H9 (cell line): ENCODE measurements around the gene PGS1. TPM values are rescaled to one million over a fixed set of nuclear protein-coding genes. Genes with fewer than 3 reads are reported as not detected.
A peak's percentile ranks its signal among the peaks of the same experiment; 100 is the strongest.

Experiments
- DNase-seq: peaks from one replicate; pipeline ENCODE4 v3.0.0-alpha.2; 2017
- H2AFZ ChIP-seq: one replicate; pipeline ENCODE4 v1.6.1; 2013; ENCODE audit warnings: mild to moderate bottlenecking, low read length, control low read depth, moderate library complexity
- H2AK5ac ChIP-seq: 2 replicates; pipeline ENCODE4 v1.6.1; 2013; ENCODE audit warnings: low read length, control low read depth, mixed read lengths; ENCODE audit not compliant: insufficient read length
- H2BK120ac ChIP-seq: one replicate; pipeline ENCODE4 v1.6.1; 2013; ENCODE audit warnings: low read depth, mild to moderate bottlenecking, low read length, control low read depth, inconsistent platforms; ENCODE audit not compliant: poor library complexity, severe bottlenecking
- H2BK12ac ChIP-seq: 2 replicates; pipeline ENCODE4 v1.6.1; 2013; ENCODE audit warnings: low read length, control low read depth, mixed read lengths, low read depth; ENCODE audit not compliant: insufficient read length
- H2BK15ac ChIP-seq: 2 replicates; pipeline ENCODE4 v1.6.1; 2013; ENCODE audit warnings: low read depth, low read length, control low read depth
- H2BK20ac ChIP-seq: one replicate; pipeline ENCODE4 v1.6.1; 2013; ENCODE audit warnings: low read depth, mild to moderate bottlenecking, low read length, control low read depth, inconsistent platforms; ENCODE audit not compliant: poor library complexity, severe bottlenecking
- H2BK5ac ChIP-seq: 2 replicates; pipeline ENCODE4 v1.6.1; 2013; ENCODE audit warnings: low read length, control low read depth, mixed read lengths; ENCODE audit not compliant: insufficient read length
- H3K14ac ChIP-seq: 2 replicates; pipeline ENCODE4 v1.6.1; 2013; ENCODE audit warnings: low read length, control low read depth; ENCODE audit not compliant: insufficient read depth
- H3K18ac ChIP-seq: 2 replicates; pipeline ENCODE4 v1.6.1; 2013; ENCODE audit warnings: low read depth, mild to moderate bottlenecking, mixed read lengths, low read length, control low read depth; ENCODE audit not compliant: insufficient read length
- H3K23ac ChIP-seq: 2 replicates; pipeline ENCODE4 v1.6.1; 2013; ENCODE audit warnings: low read length, control low read depth, mixed read lengths, low read depth; ENCODE audit not compliant: insufficient read length
- H3K23me2 ChIP-seq: 2 replicates; pipeline ENCODE4 v1.6.1; 2013; ENCODE audit warnings: low read depth, mild to moderate bottlenecking, mixed read lengths, low read length, control low read depth; ENCODE audit not compliant: insufficient read length, poor library complexity, severe bottlenecking
- H3K27ac ChIP-seq: 2 replicates; pipeline ENCODE4 v1.5.1; 2013; ENCODE audit warnings: low read length, control low read depth, mixed read lengths, low read depth; ENCODE audit not compliant: insufficient read length
- H3K27me3 ChIP-seq: 2 replicates; pipeline ENCODE4 v1.6.1; 2013; ENCODE audit warnings: low read length, control low read depth, inconsistent platforms; ENCODE audit not compliant: insufficient read depth
- H3K4ac ChIP-seq: 2 replicates; pipeline ENCODE4 v1.6.1; 2013; ENCODE audit warnings: low read depth, mild to moderate bottlenecking, control low read depth, inconsistent platforms, low read length, moderate library complexity
- H3K4me1 ChIP-seq: 2 replicates; pipeline ENCODE4 v1.6.1; 2013; ENCODE audit warnings: low read length, control low read depth, inconsistent platforms; ENCODE audit not compliant: insufficient read depth
- H3K4me2 ChIP-seq: 2 replicates; pipeline ENCODE4 v1.6.1; 2013; ENCODE audit warnings: low read length, control low read depth, mixed read lengths; ENCODE audit not compliant: insufficient read length, insufficient read depth
- H3K56ac ChIP-seq: 2 replicates; pipeline ENCODE4 v1.6.1; 2013; ENCODE audit warnings: low read depth, mild to moderate bottlenecking, mixed read lengths, low read length, control low read depth; ENCODE audit not compliant: insufficient read length
- H3K79me1 ChIP-seq: 2 replicates; pipeline ENCODE4 v1.6.1; 2013; ENCODE audit warnings: low read depth, mild to moderate bottlenecking, moderate library complexity, low read length, control low read depth, inconsistent platforms; ENCODE audit not compliant: insufficient read depth, poor library complexity, severe bottlenecking
- H3K79me2 ChIP-seq: 2 replicates; pipeline ENCODE4 v1.6.1; 2013; ENCODE audit warnings: low read length, control low read depth, inconsistent platforms; ENCODE audit not compliant: insufficient read depth
- H3K9ac ChIP-seq: 2 replicates; pipeline ENCODE4 v1.6.1; 2013; ENCODE audit warnings: low read length, control low read depth, mixed read lengths; ENCODE audit not compliant: insufficient read length; ENCODE audit errors: extremely low read depth
- H3K9me3 ChIP-seq: one replicate; pipeline ENCODE4 v1.6.1; 2013; ENCODE audit warnings: low read depth, low read length, inconsistent platforms; ENCODE audit not compliant: control insufficient read depth
- H3T11ph ChIP-seq: one replicate; pipeline ENCODE4 v1.6.1; 2013; ENCODE audit warnings: mild to moderate bottlenecking, low read length, control low read depth, inconsistent platforms
- H4K20me1 ChIP-seq: one replicate; pipeline ENCODE4 v1.6.1; 2013; ENCODE audit not compliant: control insufficient read depth, insufficient read length, insufficient read depth
- H4K5ac ChIP-seq: 2 replicates; pipeline ENCODE4 v1.6.1; 2013; ENCODE audit warnings: low read depth, mild to moderate bottlenecking, mixed read lengths, low read length, control low read depth; ENCODE audit not compliant: insufficient read length
- H4K8ac ChIP-seq: replicated peaks from 2 replicates; pipeline ENCODE4 v1.6.1; 2013; ENCODE audit warnings: low read length, control low read depth, mixed read lengths, low read depth; ENCODE audit not compliant: insufficient read length
- H4K91ac ChIP-seq: 2 replicates; pipeline ENCODE4 v1.6.1; 2013; ENCODE audit warnings: low read depth, mild to moderate bottlenecking, moderate library complexity, mixed read lengths, low read length, control low read depth; ENCODE audit not compliant: insufficient read length
- H3K27ac Mint-ChIP-seq, 3 experiments: 2 replicates in 2 of 3; 3 replicates in 1 of 3; pipeline ENCODE4 v1.8.0; 2020 to 2021; ENCODE audit warnings: mixed read lengths in 3 of 3, mild to moderate bottlenecking in 1 of 3, moderate library complexity in 1 of 3
- H3K27me3 Mint-ChIP-seq: 2 replicates; pipeline ENCODE4 v1.8.0; 2021; ENCODE audit warnings: low read depth, mild to moderate bottlenecking, moderate library complexity, mixed read lengths
- H3K36me3 Mint-ChIP-seq, 3 experiments: 2 replicates in 2 of 3; 3 replicates in 1 of 3; pipeline ENCODE4 v1.8.0; 2020 to 2021; ENCODE audit warnings: low read depth in 3 of 3, mixed read lengths in 3 of 3; ENCODE audit not compliant: insufficient read depth in 1 of 3
- H3K4me1 Mint-ChIP-seq, 2 experiments: 2 replicates each; pipeline ENCODE4 v1.8.0; 2020; ENCODE audit warnings: mixed read lengths in 2 of 2
- H3K4me3 Mint-ChIP-seq, 2 experiments: 2 replicates in 1 of 2; 3 replicates in 1 of 2; pipeline ENCODE4 v1.8.0; 2020 to 2021; ENCODE audit warnings: mild to moderate bottlenecking in 2 of 2, mixed read lengths in 2 of 2, moderate library complexity in 1 of 2
- H3K9me3 Mint-ChIP-seq, 2 experiments: 2 replicates in 1 of 2; 3 replicates in 1 of 2; pipeline ENCODE4 v1.8.0; 2020; ENCODE audit warnings: mild to moderate bottlenecking in 2 of 2, mixed read lengths in 2 of 2, moderate library complexity in 1 of 2
- WGBS: extraction: QIAGEN DNeasy Blood & Tissue Kit; methylation state at CpG from one replicate; pipeline ENCODE4 v1.1.7; 2013; ENCODE audit warnings: missing lambda C conversion rate, low lambda C conversion rate, mixed read lengths; ENCODE audit not compliant: insufficient read length; ENCODE audit errors: extremely low coverage; 5-methylcytosine and 5-hydroxymethylcytosine counted together
- total RNA-seq: library from RNA; stranded (reverse); gene quantifications from 2 replicates; pipeline ENCODE4 v1.2.1, GENCODE V29; 2021
- TF ChIP-seq, protein P1 (sequence below): fragments of 200-600 bp; sonication (generic); conservative IDR thresholded peaks from 3 replicates; pipeline ENCODE4 v1.8.0; 2021; ENCODE audit warnings: antibody characterized with exemption, mild to moderate bottlenecking

PGS1 gene
- total RNA-seq, 1 experiment from 2014 or later, result 45.7 TPM

DNA sequence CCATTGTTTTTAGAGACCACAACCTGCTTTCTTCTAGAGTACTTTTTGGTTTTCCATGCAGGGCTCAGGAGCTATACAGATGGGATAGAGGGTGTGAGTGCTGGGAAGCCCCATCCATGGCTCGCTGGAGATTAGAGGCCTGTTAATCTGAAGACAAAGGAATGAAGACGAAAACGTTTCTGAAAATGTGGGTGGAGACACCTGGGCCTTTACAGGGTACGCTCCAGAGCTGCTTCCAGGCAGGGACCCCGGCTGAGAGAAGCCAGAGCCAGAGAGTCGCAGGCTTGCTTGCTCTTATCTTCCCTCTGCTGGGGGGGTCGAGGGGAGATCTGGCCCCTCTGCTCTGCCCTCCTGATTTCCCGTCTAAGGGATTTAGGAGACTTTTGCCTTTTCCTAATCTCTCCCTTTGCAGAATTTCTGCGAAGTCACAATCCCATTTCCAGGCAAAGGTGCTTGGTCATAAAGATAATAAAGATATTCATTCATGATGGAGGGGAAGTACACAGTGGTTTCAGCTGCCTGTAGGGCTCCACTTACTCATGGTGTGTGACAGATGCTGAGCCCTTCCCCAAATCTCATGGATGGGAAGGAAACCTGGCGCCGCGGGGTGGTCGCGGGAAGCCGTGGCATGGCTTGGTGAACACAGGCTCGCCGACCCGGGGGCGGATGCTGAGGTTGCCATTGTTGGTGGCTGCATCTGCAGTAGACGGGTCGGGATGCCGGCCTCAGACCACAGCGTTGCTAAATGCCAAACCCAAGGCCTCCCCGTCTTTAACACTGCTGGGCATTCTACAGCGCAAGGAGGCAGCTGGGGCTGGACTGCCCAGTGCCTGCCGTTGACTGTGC is 13.8 kb upstream of the PGS1 start:
- TF ChIP-seq, protein P1, sequence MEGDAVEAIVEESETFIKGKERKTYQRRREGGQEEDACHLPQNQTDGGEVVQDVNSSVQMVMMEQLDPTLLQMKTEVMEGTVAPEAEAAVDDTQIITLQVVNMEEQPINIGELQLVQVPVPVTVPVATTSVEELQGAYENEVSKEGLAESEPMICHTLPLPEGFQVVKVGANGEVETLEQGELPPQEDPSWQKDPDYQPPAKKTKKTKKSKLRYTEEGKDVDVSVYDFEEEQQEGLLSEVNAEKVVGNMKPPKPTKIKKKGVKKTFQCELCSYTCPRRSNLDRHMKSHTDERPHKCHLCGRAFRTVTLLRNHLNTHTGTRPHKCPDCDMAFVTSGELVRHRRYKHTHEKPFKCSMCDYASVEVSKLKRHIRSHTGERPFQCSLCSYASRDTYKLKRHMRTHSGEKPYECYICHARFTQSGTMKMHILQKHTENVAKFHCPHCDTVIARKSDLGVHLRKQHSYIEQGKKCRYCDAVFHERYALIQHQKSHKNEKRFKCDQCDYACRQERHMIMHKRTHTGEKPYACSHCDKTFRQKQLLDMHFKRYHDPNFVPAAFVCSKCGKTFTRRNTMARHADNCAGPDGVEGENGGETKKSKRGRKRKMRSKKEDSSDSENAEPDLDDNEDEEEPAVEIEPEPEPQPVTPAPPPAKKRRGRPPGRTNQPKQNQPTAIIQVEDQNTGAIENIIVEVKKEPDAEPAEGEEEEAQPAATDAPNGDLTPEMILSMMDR, result no peak
- Histone ChIP-seq H4K91ac (peak overlapping the region; percentile 32), H3T11ph (no peak overlapping the region), H3K23me2 (peaks cover 7% of the 10 kb centered on the region), H3K4ac (no peak overlapping the region), H3K27me3 (no peaks in the 10 kb centered on the region; the same call in 1 of the 2 replicates), H2BK120ac (no peak overlapping the region), H3K79me2 (no peaks in the 10 kb centered on the region), H3K79me1 (no peaks in the 10 kb centered on the region), H2AK5ac (no peak overlapping the region), H2BK20ac (no peak overlapping the region), H4K8ac (no peak overlapping the region), H4K5ac (peak overlapping the region; percentile 24), H3K9ac (no peak overlapping the region), H2AFZ (no peak overlapping the region), H3K56ac (no peak overlapping the region), H3K4me1 (peaks cover 16% of the 10 kb centered on the region; the same call in 1 of the 2 replicates), H3K9me3 (no peaks in the 10 kb centered on the region), H3K27ac (peak overlapping the region; percentile 34), H4K20me1 (no peaks in the 10 kb centered on the region), H2BK5ac (no peak overlapping the region), H3K4me2 (no peak overlapping the region), H2BK15ac (no peak overlapping the region), H2BK12ac (no peak overlapping the region), H3K14ac (peak overlapping the region; percentile 74), H3K23ac (no peak overlapping the region), H3K18ac (peak overlapping the region; percentile 36)
- Mint-ChIP-seq H3K4me3 (peak overlapping the region in 1 of 2 experiments; percentile 67; a peak in 2 of 5 replicates), H3K27me3 (peaks cover 16% of the 10 kb centered on the region), H3K36me3 (no peaks in the 10 kb centered on the region), H3K4me1 (peaks cover 69% of the 10 kb centered on the region in 2 experiments), H3K9me3 (no peaks in the 10 kb centered on the region; a peak in 2 of 5 replicates), H3K27ac (peak overlapping the region; percentile 27 to 98 (median 90); a peak in 5 of 7 replicates)
- WGBS, result no CpG with 5 or more reads among the region's 26 CpGs
- DNase-seq, result peak; percentile 64
